MM.1S (cell line): Measurements from ENCODE around the gene FAM83B.

Experiments
- CTCF ChIP-seq: fragments of 300-600 bp; sonication (generic); IDR thresholded peaks from 2 replicates; pipeline ENCODE4 v1.5.1; 2016; ENCODE audit warnings: antibody characterized with exemption, low read length, mixed read lengths
- EZH2 ChIP-seq: fragments of 300-600 bp; sonication (generic); optimal IDR thresholded peaks from 2 replicates; pipeline ENCODE3; 2017; ENCODE audit warnings: low read depth, mild to moderate bottlenecking, antibody characterized with exemption, low read length, mixed read lengths

- TF ChIP-seq CTCF (no peak), EZH2 (no peak)
These were observed 90.8 kb downstream of the FAM83B start for GRCh38 chr6:54937371-54937770.
